Myocyte (in vitro differentiated cells): ENCODE results near the gene MED17. TPM values are rescaled to one million over a fixed set of nuclear protein-coding genes. Genes with fewer than 3 reads are reported as not detected.

Experiments used
- DNase-seq: peaks from one replicate; pipeline ENCODE4 v3.0.0-alpha.2; 2012; ENCODE audit warnings: low read depth
- total RNA-seq: library from RNA; depleted of rRNA; stranded (reverse); fragments of >200 nt; gene quantifications from 2 replicates; pipeline ENCODE4 v1.2.3, GENCODE V29; 2014

MED17 gene
- total RNA-seq, 1 donor from 2014 or later: 27.9 TPM

- no peak for DNase-seq
Measured at GRCh38 chr11:93846411-93846810, 62.3 kb downstream of the MED17 start.

- DNase-seq: no peak
Measured at GRCh38 chr11:93849201-93849600, 65.1 kb downstream of the MED17 start.

GRCh38 chr11:93849751-93850593, 65.9 kb downstream of the MED17 start:
- DNase-seq: no peak

- no peak for DNase-seq
Measured at GRCh38 chr11:93850594-93851018, 66.5 kb downstream of the MED17 start, which contains the start of gene VSTM5. Gene VSTM5, minus strand, starts transcription at chr11:93850618. Its CDS starts 116 bp downstream, at chr11:93850502.

GRCh38 chr11:93852242-93852641, 68.2 kb downstream of the MED17 start:
- no peak for DNase-seq

- no peak for DNase-seq
Measured at GRCh38 chr11:93857413-93858120, 73.5 kb downstream of the MED17 start.

- DNase-seq: no peak
Measured at GRCh38 chr11:93858121-93858775, 74.2 kb downstream of the MED17 start.

- DNase-seq: no peak
Measured at GRCh38 chr11:93861808-93862207, 77.7 kb downstream of the MED17 start.

Other genes with a start within 250 kb of the MED17 start
- gene SMCO4, start 240.9 kb upstream of the MED17 start, total RNA-seq: 2.2 and 5.6 TPM in 2 replicates
- 18.6 and 19.3 TPM in 2 replicates for gene CEP295, start 122.6 kb upstream of the MED17 start, total RNA-seq
- gene TAF1D, start 42.8 kb upstream of the MED17 start, total RNA-seq: 210 and 246 TPM in 2 replicates
- gene C11orf54, start 42.6 kb upstream of the MED17 start, total RNA-seq: 52.4 and 61.4 TPM in 2 replicates
- not detected in 2 replicates for gene VSTM5, start 66.3 kb downstream of the MED17 start, total RNA-seq
- not detected in 2 replicates for gene HEPHL1, start 237.1 kb downstream of the MED17 start, total RNA-seq